GM12878 (cell line): ENCODE results near the gene SGPP2. TPM values are rescaled to one million over a fixed set of nuclear protein-coding genes. Genes with fewer than 3 reads are reported as not detected.
A peak's percentile ranks its signal among the peaks of the same experiment; 100 is the strongest.

Experiments
- ATAC-seq: fragments of 200-7000 bp; cut with Tn5 transposase; 3 replicates; pipeline ENCODE4 v1.9.1; 2020; ENCODE audit warnings: mild to moderate bottlenecking, moderate library complexity
- BruUV-seq: library from RNA; stranded (reverse); fragments of 400-500 nt; replicated peaks from 2 replicates; lab custom pipeline; 2021; lab: Mats Ljungman, UMichigan
- CTCF ChIA-PET: fragments of 300-600 bp; sonication (Branson Sonifier 250); formaldehyde crosslinking; extraction: SDS; loops from one replicate; lab custom pipeline; 2021; ENCODE audit warnings: inconsistent platforms; lab: Yijun Ruan, JAX
- POLR2A ChIA-PET: fragments of 350-600 bp; formaldehyde crosslinking; extraction: SDS; loops from one replicate; lab custom pipeline; 2021; ENCODE audit warnings: inconsistent platforms; lab: Charles Lee
- RAD21 ChIA-PET: fragments of 300-600 bp; sonication (Branson Sonifier 250); formaldehyde crosslinking; loops from one replicate; lab custom pipeline; 2023; ENCODE audit warnings: antibody characterized with exemption; ENCODE audit not compliant: unreplicated experiment; lab: Charles Lee
- SMC1A ChIA-PET: fragments of 300-600 bp; sonication (Branson Sonifier 250); formaldehyde crosslinking; loops from one replicate; lab custom pipeline; 2023; ENCODE audit not compliant: unreplicated experiment, uncharacterized antibody; lab: Charles Lee
- DNase-seq: peaks from one replicate; pipeline ENCODE4 v3.0.0-alpha.2; 2011; ENCODE audit warnings: low read depth, low spot score
- FAIRE-seq: peaks from 3 replicates; lab custom pipeline; 2011; peaks lifted over from hg19 to GRCh38; lab: Jason Lieb, UNC
- H2AFZ ChIP-seq: 2 replicates; pipeline ENCODE4 v1.6.0; 2011; ENCODE audit warnings: low read depth, low read length, control low read depth; ENCODE audit not compliant: control insufficient read depth
- H3K27ac ChIP-seq: 2 replicates; pipeline ENCODE4 v1.5.1; 2011; ENCODE audit warnings: control low read depth; ENCODE audit not compliant: control insufficient read depth, insufficient read depth
- H3K27me3 ChIP-seq, 2 experiments: replicated peaks in 1 of 2; 2 replicates each; pipeline versions ENCODE4 v1.6.0 to v1.6.1; 2011; ENCODE audit warnings: low read length in 1 of 2; ENCODE audit not compliant: control insufficient read depth in 2 of 2, insufficient read depth in 2 of 2
- H3K36me3 ChIP-seq, 2 experiments: 2 replicates each; pipeline ENCODE4 v1.5.1; 2011; ENCODE audit warnings: low read length in 1 of 2; ENCODE audit not compliant: control insufficient read depth in 2 of 2, insufficient read depth in 2 of 2
- H3K4me1 ChIP-seq: 2 replicates; pipeline ENCODE4 v1.6.1; 2011; ENCODE audit warnings: mild to moderate bottlenecking, low read length, moderate library complexity, mixed read lengths; ENCODE audit not compliant: control insufficient read depth, insufficient read depth
- H3K4me2 ChIP-seq: 2 replicates; pipeline ENCODE4 v1.6.0; 2011; ENCODE audit warnings: control low read depth; ENCODE audit not compliant: control insufficient read depth, insufficient read depth
- H3K4me3 ChIP-seq: fragments of 200-600 bp; sonication (generic); 2 replicates; pipeline ENCODE4 v1.5.1; 2016
- H3K79me2 ChIP-seq: 2 replicates; pipeline ENCODE4 v1.6.0; 2011; ENCODE audit warnings: low read length; ENCODE audit not compliant: control insufficient read depth, insufficient read depth
- H3K9ac ChIP-seq: 2 replicates; pipeline ENCODE4 v1.8.0; 2011; ENCODE audit warnings: low read length, control low read depth, mixed read lengths; ENCODE audit not compliant: control insufficient read depth, insufficient read depth
- H3K9me3 ChIP-seq: replicated peaks from 3 replicates; pipeline ENCODE4 v1.5.1; 2011; ENCODE audit warnings: mild to moderate bottlenecking, low read length; ENCODE audit not compliant: control insufficient read depth, insufficient read depth
- H4K20me1 ChIP-seq: 2 replicates; pipeline ENCODE4 v1.6.0; 2011; ENCODE audit not compliant: control insufficient read depth, insufficient read depth
- BCL11A ChIP-seq: IDR thresholded peaks from 2 replicates; pipeline ENCODE4 v1.6.1; 2011; ENCODE audit warnings: low read depth, low read length
- CBX3 ChIP-seq: fragments of 200-600 bp; sonication (generic); IDR thresholded peaks from 2 replicates; pipeline ENCODE4 v1.6.1; 2016; ENCODE audit warnings: low read depth, borderline replicate concordance
- EED ChIP-seq: sonication (generic); IDR thresholded peaks from 2 replicates; pipeline ENCODE4 v1.6.1; 2016; ENCODE audit warnings: antibody characterized with exemption, low read depth
- ETV6 ChIP-seq, 2 experiments: fragments of 450-650 bp in 1 of 2; IDR thresholded peaks in 1 of 2; conservative IDR thresholded peaks in 1 of 2; 2 replicates each; pipeline ENCODE4 v1.6.1; 2014; ENCODE audit warnings: antibody characterized with exemption in 1 of 2, borderline replicate concordance in 1 of 2, low read depth in 1 of 2, mild to moderate bottlenecking in 1 of 2, moderate library complexity in 1 of 2
- FOXM1 ChIP-seq: IDR thresholded peaks from 2 replicates; pipeline ENCODE4 v1.6.1; 2012; ENCODE audit warnings: low read depth, mild to moderate bottlenecking, inconsistent platforms, low read length, moderate library complexity
- IRF4 ChIP-seq: IDR thresholded peaks from 2 replicates; pipeline ENCODE4 v1.6.1; 2011; ENCODE audit warnings: low read depth, low read length
- JUNB ChIP-seq: IDR thresholded peaks from 2 replicates; pipeline ENCODE4 v1.6.1; 2016; ENCODE audit warnings: antibody characterized with exemption, mild to moderate bottlenecking
- MEF2A ChIP-seq: IDR thresholded peaks from 2 replicates; pipeline ENCODE4 v1.6.1; 2011; ENCODE audit warnings: low read depth, mild to moderate bottlenecking, low read length, moderate library complexity; ENCODE audit not compliant: insufficient read depth
- NBN ChIP-seq: fragments of 450-650 bp; IDR thresholded peaks from 2 replicates; pipeline ENCODE4 v1.6.1; 2016
- NFIC ChIP-seq: IDR thresholded peaks from 2 replicates; pipeline ENCODE4 v1.6.1; 2012; ENCODE audit warnings: low read depth, mild to moderate bottlenecking, inconsistent platforms, low read length, moderate library complexity
- PML ChIP-seq: IDR thresholded peaks from 2 replicates; pipeline ENCODE4 v1.6.1; 2012; ENCODE audit warnings: low read length, inconsistent platforms
- RUNX3 ChIP-seq: IDR thresholded peaks from 2 replicates; pipeline ENCODE4 v1.6.1; 2012; ENCODE audit warnings: low read length, inconsistent platforms
- TCF7 ChIP-seq: IDR thresholded peaks from 2 replicates; pipeline ENCODE4 v1.6.1; 2014; ENCODE audit warnings: antibody characterized with exemption, borderline replicate concordance
- WGBS: methylation state at CpG from one replicate; pipeline ENCODE4 v1.1.6; 2016; ENCODE audit warnings: low lambda C conversion rate; ENCODE audit not compliant: insufficient replicate concordance, insufficient coverage; ENCODE audit errors: missing lambda C conversion rate; 5-methylcytosine and 5-hydroxymethylcytosine counted together
- in situ Hi-C: fragments of 300-500 bp; cut with MboI; formaldehyde crosslinking; loops from 9 replicates; pipeline ENCODE4 v1.14.3; 2018; ENCODE audit warnings: mixed read lengths
- intact Hi-C: fragments of 100-400 bp; cut with micrococcal nuclease; formaldehyde crosslinking; loops from one replicate; pipeline ENCODE4 v1.14.2; 2022; ENCODE audit not compliant: unreplicated experiment
- polyA plus RNA-seq, 11 experiments: library from polyadenylated mRNA; depleted of rRNA in 4 of 11; unstranded in 6 of 11; stranded (reverse) in 5 of 11; fragments of >200 nt; fragmentation: Nextera tagmentation in 4 of 11; fragmentation: Illumina TruSeq in 1 of 11; extraction: Ambion mirVana in 4 of 11; extraction: Trizol in 1 of 11; gene quantifications; 1 replicate in 1 of 11; 2 replicates in 10 of 11; pipeline versions ENCODE4 v1.2.1 to v1.2.3, GENCODE V29; 2011 to 2016; ENCODE audit warnings: inconsistent platforms in 2 of 11, missing spikeins in 2 of 11, low read depth in 1 of 11
- total RNA-seq, 4 experiments: library from RNA; depleted of rRNA in 3 of 4; stranded (reverse); fragments of >200 nt in 3 of 4; fragmentation: Illumina TruSeq in 1 of 4; extraction: Trizol in 1 of 4; gene quantifications; 2 replicates each; pipeline versions ENCODE4 v1.2.1 to v1.2.3, GENCODE V29; 2013 to 2021
- TF ChIP-seq, protein P1 (sequence below): IDR thresholded peaks from 2 replicates; pipeline ENCODE4 v1.6.1; 2012; ENCODE audit warnings: low read length, inconsistent platforms
- TF ChIP-seq, protein P2 (sequence below): IDR thresholded peaks from 2 replicates; pipeline ENCODE4 v1.6.1; 2011; ENCODE audit warnings: borderline replicate concordance, low read depth, mild to moderate bottlenecking, moderate library complexity, low read length; ENCODE audit not compliant: insufficient read depth, poor library complexity, severe bottlenecking
- TF ChIP-seq, protein P3 (sequence below): IDR thresholded peaks from 2 replicates; pipeline ENCODE4 v1.6.1; 2012; ENCODE audit warnings: low read depth, low read length, improper control_type of control experiment

Gene SGPP2
- total and polyA plus RNA-seq, 10 of the 15 experiments (the other 5 are each of a cell fraction or from before 2014, with no cell fraction given) = 3.5 to 84.9 (median 13.1) TPM

DNA sequence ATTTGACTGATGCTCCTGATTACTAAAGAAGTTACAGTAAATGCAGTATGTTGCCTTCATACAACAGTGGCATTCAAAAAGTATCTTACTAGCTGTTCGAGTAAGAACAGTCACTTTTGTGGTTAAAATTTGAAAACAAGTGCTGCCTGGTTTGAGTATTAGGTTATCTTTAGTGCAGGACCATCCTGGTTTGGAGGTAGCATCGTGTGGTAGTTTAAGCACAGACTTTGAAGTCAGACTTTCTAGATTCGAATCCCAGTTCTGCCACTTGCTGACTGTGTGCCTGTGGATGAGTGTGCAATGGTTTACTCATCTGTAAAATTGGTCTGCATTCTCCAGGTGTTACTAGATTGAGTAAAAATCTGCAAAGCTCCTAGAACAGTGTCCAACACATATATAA lies 96.8 kb downstream of the SGPP2 start:
- Histone ChIP-seq H3K4me3 (no peak overlapping the region), H3K4me2 (no peak overlapping the region), H3K79me2 (no peaks in the 10 kb centered on the region), H3K4me1 (peaks cover 8% of the 10 kb centered on the region), H3K27ac (peak overlapping the region; percentile 12; the same call in 1 of the 2 replicates), H3K27me3 (no peaks in the 10 kb centered on the region), H4K20me1 (no peaks in the 10 kb centered on the region), H3K9ac (no peak overlapping the region), H3K9me3 (peaks cover under 1% of the 10 kb centered on the region; the same call in 1 of the 3 replicates), H3K36me3 (peaks cover 5 to 21% of the 10 kb centered on the region in 2 experiments), H2AFZ (no peak overlapping the region)
- 1% methylated on average over 3 of the region's 3 CpGs for WGBS
- DNase-seq (peak; percentile 28), ATAC-seq (peak; percentile 70), FAIRE-seq (peak; percentile 79)
- no peak for TF ChIP-seq PML
- TF ChIP-seq ETV6 (conservative IDR thresholded peaks at IDR 0.05 in 1 of 2, IDR thresholded peaks at IDR 0.05 in 1 of 2; ENCODE audit: borderline replicate concordance in 1 of 2, low read depth in 1 of 2) = 0 out of 4 replicates have a peak, but pooled peaks of 1 of the 2 experiments have one; percentile 20
- TF ChIP-seq CBX3 = no peak
- TF ChIP-seq FOXM1 = 0 out of 2 replicates have a peak, but pooled peaks have one; percentile 28
- TF ChIP-seq RUNX3 = peak; percentile 94
- TF ChIP-seq MEF2A = peak; percentile 63; the same call in 1 of the 2 replicates
- TF ChIP-seq BCL11A = 0 out of 2 replicates have a peak, but pooled peaks have one; percentile 12
- no peak for TF ChIP-seq NBN
- TF ChIP-seq, protein P1, sequence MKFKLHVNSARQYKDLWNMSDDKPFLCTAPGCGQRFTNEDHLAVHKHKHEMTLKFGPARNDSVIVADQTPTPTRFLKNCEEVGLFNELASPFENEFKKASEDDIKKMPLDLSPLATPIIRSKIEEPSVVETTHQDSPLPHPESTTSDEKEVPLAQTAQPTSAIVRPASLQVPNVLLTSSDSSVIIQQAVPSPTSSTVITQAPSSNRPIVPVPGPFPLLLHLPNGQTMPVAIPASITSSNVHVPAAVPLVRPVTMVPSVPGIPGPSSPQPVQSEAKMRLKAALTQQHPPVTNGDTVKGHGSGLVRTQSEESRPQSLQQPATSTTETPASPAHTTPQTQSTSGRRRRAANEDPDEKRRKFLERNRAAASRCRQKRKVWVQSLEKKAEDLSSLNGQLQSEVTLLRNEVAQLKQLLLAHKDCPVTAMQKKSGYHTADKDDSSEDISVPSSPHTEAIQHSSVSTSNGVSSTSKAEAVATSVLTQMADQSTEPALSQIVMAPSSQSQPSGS = 0 out of 2 replicates have a peak, but pooled peaks have one; percentile 45
- peak; percentile 55; the same call in 1 of the 2 replicates for TF ChIP-seq EED
- TF ChIP-seq, protein P2, sequence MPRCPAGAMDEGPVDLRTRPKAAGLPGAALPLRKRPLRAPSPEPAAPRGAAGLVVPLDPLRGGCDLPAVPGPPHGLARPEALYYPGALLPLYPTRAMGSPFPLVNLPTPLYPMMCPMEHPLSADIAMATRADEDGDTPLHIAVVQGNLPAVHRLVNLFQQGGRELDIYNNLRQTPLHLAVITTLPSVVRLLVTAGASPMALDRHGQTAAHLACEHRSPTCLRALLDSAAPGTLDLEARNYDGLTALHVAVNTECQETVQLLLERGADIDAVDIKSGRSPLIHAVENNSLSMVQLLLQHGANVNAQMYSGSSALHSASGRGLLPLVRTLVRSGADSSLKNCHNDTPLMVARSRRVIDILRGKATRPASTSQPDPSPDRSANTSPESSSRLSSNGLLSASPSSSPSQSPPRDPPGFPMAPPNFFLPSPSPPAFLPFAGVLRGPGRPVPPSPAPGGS = peak; percentile 28
- peak; percentile 60; the same call in 1 of the 2 replicates for TF ChIP-seq IRF4
- TF ChIP-seq NFIC = peak; percentile 69; the same call in 1 of the 2 replicates
- TF ChIP-seq, protein P3, sequence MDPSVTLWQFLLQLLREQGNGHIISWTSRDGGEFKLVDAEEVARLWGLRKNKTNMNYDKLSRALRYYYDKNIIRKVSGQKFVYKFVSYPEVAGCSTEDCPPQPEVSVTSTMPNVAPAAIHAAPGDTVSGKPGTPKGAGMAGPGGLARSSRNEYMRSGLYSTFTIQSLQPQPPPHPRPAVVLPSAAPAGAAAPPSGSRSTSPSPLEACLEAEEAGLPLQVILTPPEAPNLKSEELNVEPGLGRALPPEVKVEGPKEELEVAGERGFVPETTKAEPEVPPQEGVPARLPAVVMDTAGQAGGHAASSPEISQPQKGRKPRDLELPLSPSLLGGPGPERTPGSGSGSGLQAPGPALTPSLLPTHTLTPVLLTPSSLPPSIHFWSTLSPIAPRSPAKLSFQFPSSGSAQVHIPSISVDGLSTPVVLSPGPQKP = no peak
- peak; percentile 76 for TF ChIP-seq JUNB
- TF ChIP-seq TCF7 = peak; percentile 31; the same call in 1 of the 2 replicates
- BruUV-seq = no TSS peak
- in situ Hi-C loops (no loop called here), intact Hi-C loops (no loop called here)
- ChIA-PET POLR2A (no interaction called here), RAD21 (no interaction called here), SMC1A (no interaction called here), CTCF (no interaction called here)
